Caco-2 (cell line): Measurements from ENCODE around the gene TAF6. TPM values are rescaled to one million over a fixed set of nuclear protein-coding genes. Genes with fewer than 3 reads are reported as not detected.
A peak's percentile ranks its signal among the peaks of the same experiment; 100 is the strongest.

Experiments
- BruUV-seq: library from RNA; stranded (reverse); fragments of 400-500 nt; replicated peaks from 2 replicates; lab custom pipeline; 2021; lab: Mats Ljungman, UMichigan
- CTCF ChIA-PET: fragments of 300-600 bp; sonication (Branson Sonifier 250); formaldehyde crosslinking; loops from one replicate; lab custom pipeline; 2022; ENCODE audit warnings: antibody characterized with exemption; lab: Charles Lee
- POLR2A ChIA-PET: fragments of 300-600 bp; sonication (Branson Sonifier 250); formaldehyde crosslinking; loops from one replicate; lab custom pipeline; 2022; ENCODE audit warnings: antibody characterized with exemption; lab: Charles Lee
- DNase-seq, 2 experiments: peaks; one replicate each; pipeline versions ENCODE4 v3.0.0 to v3.0.0-alpha.2; 2020 to 2022
- H3K27me3 ChIP-seq: replicated peaks from 2 replicates; pipeline ENCODE4 v1.6.0; 2011; ENCODE audit warnings: low read length; ENCODE audit not compliant: control insufficient read depth, insufficient read depth
- H3K36me3 ChIP-seq: 2 replicates; pipeline ENCODE4 v1.5.1; 2011; ENCODE audit warnings: low read length; ENCODE audit not compliant: control insufficient read depth, insufficient read depth
- H3K4me1 ChIP-seq: fragments of 250-450 bp; sonication (Bioruptor Pico); 2 replicates; pipeline ENCODE4 v1.5.1; 2020; ENCODE audit warnings: mild to moderate bottlenecking
- H3K4me3 ChIP-seq: 2 replicates; pipeline ENCODE4 v1.5.1; 2011; ENCODE audit warnings: low read depth, mild to moderate bottlenecking, control low read depth, low read length
- H3K9me3 ChIP-seq: fragments of 250-450 bp; sonication (Bioruptor Pico); 2 replicates; pipeline ENCODE4 v1.5.1; 2020; ENCODE audit warnings: mild to moderate bottlenecking, moderate library complexity
- H3K27ac Mint-ChIP-seq: one replicate; pipeline ENCODE4 v1.8.0; 2022; ENCODE audit warnings: mixed read lengths; ENCODE audit not compliant: unreplicated experiment
- H3K27me3 Mint-ChIP-seq: one replicate; pipeline ENCODE4 v1.8.0; 2022; ENCODE audit warnings: mixed read lengths; ENCODE audit not compliant: insufficient read depth, unreplicated experiment
- H3K36me3 Mint-ChIP-seq: one replicate; pipeline ENCODE4 v1.8.0; 2022; ENCODE audit warnings: mild to moderate bottlenecking, mixed read lengths; ENCODE audit not compliant: insufficient read depth, unreplicated experiment
- H3K4me1 Mint-ChIP-seq: one replicate; pipeline ENCODE4 v1.8.0; 2022; ENCODE audit warnings: low read depth, mixed read lengths; ENCODE audit not compliant: unreplicated experiment
- H3K4me3 Mint-ChIP-seq: one replicate; pipeline ENCODE4 v1.8.0; 2022; ENCODE audit warnings: mild to moderate bottlenecking, moderate library complexity, mixed read lengths; ENCODE audit not compliant: unreplicated experiment
- H3K9me3 Mint-ChIP-seq: one replicate; pipeline ENCODE4 v1.8.0; 2022; ENCODE audit warnings: mixed read lengths; ENCODE audit not compliant: unreplicated experiment
- CTCF ChIP-seq, 2 experiments: fragments of 200-600 bp in 1 of 2; IDR thresholded peaks; 1 replicate in 1 of 2; 2 replicates in 1 of 2; pipeline versions ENCODE4 v1.5.1 to v1.8.0; 2011 to 2022; ENCODE audit warnings: antibody characterized with exemption in 1 of 2, control low read depth in 1 of 2, inconsistent platforms in 1 of 2, low read depth in 1 of 2, low read length in 1 of 2, mild to moderate bottlenecking in 1 of 2, moderate library complexity in 1 of 2; ENCODE audit not compliant: insufficient read depth in 1 of 2, severe bottlenecking in 1 of 2, unreplicated experiment in 1 of 2
- intact Hi-C: fragments of 100-400 bp; cut with micrococcal nuclease; formaldehyde crosslinking; loops from one replicate; pipeline ENCODE4 v1.10.0; 2022; ENCODE audit not compliant: unreplicated experiment
- total RNA-seq: library from RNA; stranded (reverse); gene quantifications from 2 replicates; pipeline ENCODE4 v1.2.3, GENCODE V29; 2022

The TAF6 gene
- total RNA-seq, 1 experiment from 2014 or later: 81.2 TPM

- H3K9me3 ChIP-seq: no peaks in the 10 kb centered on the region
- no TSS peak for BruUV-seq
- Mint-ChIP-seq H3K4me1 (peaks cover 15% of the 10 kb centered on the region), H3K27me3 (no peaks in the 10 kb centered on the region), H3K27ac (peak overlapping the region; percentile 90), H3K4me3 (peak overlapping the region; percentile 79), H3K9me3 (no peaks in the 10 kb centered on the region), H3K36me3 (peaks cover 74% of the 10 kb centered on the region)
- POLR2A ChIA-PET: interaction anchor here (0.8 to 1.4 kb wide), 3 partner anchors 8 to 115 kb away, joined by 3 to 7 read pairs (median 5); partner anchors contain the start of genes GAL3ST4 and LAMTOR4
- H3K36me3 ChIP-seq: no peaks in the 10 kb centered on the region; the same call in 1 of the 2 replicates
- CTCF ChIA-PET: interaction anchor here (0.6 kb wide), 1 partner anchor 10 kb away, joined by 3 read pairs; no protein-coding TSS in a partner anchor
- intact Hi-C loops: no loop called here
- peaks cover 18% of the 10 kb centered on the region for H3K4me1 ChIP-seq
- no peak for TF ChIP-seq CTCF (IDR thresholded peaks at IDR 0.05; ENCODE audit: insufficient read depth in 1 of 2, low read depth in 1 of 2, low read length in 1 of 2, severe bottlenecking in 1 of 2, unreplicated experiment in 1 of 2)
- H3K27me3 ChIP-seq: no peaks in the 10 kb centered on the region
- H3K4me3 ChIP-seq: no peak overlapping the region
- no peak for DNase-seq
Observed at GRCh38 chr7:100157069-100157333, 37.8 kb upstream of the TAF6 start.

GRCh38 chr7:100156331-100157068 lies 37.3 kb upstream of the TAF6 start:
- Histone ChIP-seq H3K4me1 (peaks cover 18% of the 10 kb centered on the region), H3K36me3 (no peaks in the 10 kb centered on the region; the same call in 1 of the 2 replicates), H3K9me3 (no peaks in the 10 kb centered on the region), H3K27me3 (no peaks in the 10 kb centered on the region), H3K4me3 (no peak overlapping the region)
- no peaks in the 10 kb centered on the region for H3K9me3 Mint-ChIP-seq
- intact Hi-C loops: no loop called here
- H3K27ac Mint-ChIP-seq: peak overlapping the region; percentile 90
- H3K4me3 Mint-ChIP-seq: peak overlapping the region; percentile 79
- no TSS peak for BruUV-seq
- ChIA-PET CTCF (no interaction called here), POLR2A (interaction anchor here (0.8 kb wide), 1 partner anchor 115 kb away, joined by 3 read pairs; no protein-coding TSS in a partner anchor)
- no peaks in the 10 kb centered on the region for H3K27me3 Mint-ChIP-seq
- H3K36me3 Mint-ChIP-seq: peaks cover 79% of the 10 kb centered on the region
- no peak for TF ChIP-seq CTCF (IDR thresholded peaks at IDR 0.05; ENCODE audit: insufficient read depth in 1 of 2, low read depth in 1 of 2, low read length in 1 of 2, severe bottlenecking in 1 of 2, unreplicated experiment in 1 of 2)
- peaks cover 15% of the 10 kb centered on the region for H3K4me1 Mint-ChIP-seq
- no peak for DNase-seq

GRCh38 chr7:100155553-100156317 lies 36.6 kb upstream of the TAF6 start:
- BruUV-seq: no TSS peak
- H3K36me3 Mint-ChIP-seq: peaks cover 85% of the 10 kb centered on the region
- H3K4me3 Mint-ChIP-seq: peak overlapping the region; percentile 79
- Histone ChIP-seq H3K9me3 (no peaks in the 10 kb centered on the region), H3K36me3 (no peaks in the 10 kb centered on the region; the same call in 1 of the 2 replicates), H3K4me1 (peaks cover 18% of the 10 kb centered on the region), H3K4me3 (no peak overlapping the region), H3K27me3 (no peaks in the 10 kb centered on the region)
- peaks cover 16% of the 10 kb centered on the region for H3K4me1 Mint-ChIP-seq
- H3K9me3 Mint-ChIP-seq: no peaks in the 10 kb centered on the region
- TF ChIP-seq CTCF (IDR thresholded peaks at IDR 0.05; ENCODE audit: insufficient read depth in 1 of 2, low read depth in 1 of 2, low read length in 1 of 2, severe bottlenecking in 1 of 2, unreplicated experiment in 1 of 2): no peak
- ChIA-PET POLR2A (interaction anchor here (0.8 kb wide), 1 partner anchor 11 kb away, joined by 3 read pairs; no protein-coding TSS in a partner anchor), CTCF (no interaction called here)
- H3K27ac Mint-ChIP-seq: no peak overlapping the region
- DNase-seq: no peak
- intact Hi-C loops: no loop called here
- no peaks in the 10 kb centered on the region for H3K27me3 Mint-ChIP-seq
